H1 (cell line): ENCODE data around the gene RBM19.

ENCODE experiments used
- BRCA1 ChIP-seq: IDR thresholded peaks from 2 replicates; pipeline ENCODE4 v1.6.1; 2012; ENCODE audit warnings: low read depth, low read length, improper control_type of control experiment
- POLR2A ChIP-seq, 2 experiments: IDR thresholded peaks; 1 replicate in 1 of 2; 2 replicates in 1 of 2; pipeline ENCODE4 v1.6.1; 2011; ENCODE audit warnings: low read depth in 2 of 2, low read length in 2 of 2, mild to moderate bottlenecking in 2 of 2; ENCODE audit errors: control extremely low read depth in 1 of 2
- SIX5 ChIP-seq: IDR thresholded peaks from 2 replicates; pipeline ENCODE4 v1.6.1; 2011; ENCODE audit warnings: mild to moderate bottlenecking, low read depth, low read length
- TF ChIP-seq, protein P1 (sequence below), 3 experiments: IDR thresholded peaks; 1 replicate in 2 of 3; 2 replicates in 1 of 3; pipeline versions ENCODE4 v1.5.1 to v1.6.1; 2011; ENCODE audit warnings: low read length in 3 of 3, mild to moderate bottlenecking in 3 of 3, inconsistent platforms in 2 of 3, low read depth in 1 of 3, moderate library complexity in 1 of 3; ENCODE audit not compliant: insufficient read depth in 1 of 3; ENCODE audit errors: control extremely low read depth in 1 of 3

DNA sequence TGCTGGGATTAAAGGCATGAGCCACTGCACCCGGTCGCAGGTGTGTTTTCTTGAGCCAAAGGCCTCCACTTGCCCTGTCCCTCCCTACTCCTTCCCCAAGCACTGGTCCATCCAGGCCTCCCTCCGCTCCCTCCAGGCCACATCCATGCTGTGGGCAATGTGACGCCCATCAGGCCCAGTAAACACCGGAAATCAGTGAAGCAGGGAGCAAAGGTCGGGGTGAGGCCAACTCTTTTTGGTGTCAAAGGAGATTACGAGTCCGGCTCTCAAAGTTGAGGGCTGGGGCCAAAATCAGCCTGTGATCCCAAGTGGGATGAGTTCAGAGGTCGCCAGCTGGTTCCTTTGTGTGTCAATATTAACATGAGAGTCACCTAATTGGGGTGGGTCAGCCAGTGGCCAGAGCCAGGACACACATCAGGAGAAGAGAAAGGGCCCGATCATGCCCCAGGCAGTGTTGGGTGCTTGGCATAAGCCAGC lies 195.7 kb downstream of the RBM19 start:
- no peak for TF ChIP-seq BRCA1
- TF ChIP-seq, protein P1, sequence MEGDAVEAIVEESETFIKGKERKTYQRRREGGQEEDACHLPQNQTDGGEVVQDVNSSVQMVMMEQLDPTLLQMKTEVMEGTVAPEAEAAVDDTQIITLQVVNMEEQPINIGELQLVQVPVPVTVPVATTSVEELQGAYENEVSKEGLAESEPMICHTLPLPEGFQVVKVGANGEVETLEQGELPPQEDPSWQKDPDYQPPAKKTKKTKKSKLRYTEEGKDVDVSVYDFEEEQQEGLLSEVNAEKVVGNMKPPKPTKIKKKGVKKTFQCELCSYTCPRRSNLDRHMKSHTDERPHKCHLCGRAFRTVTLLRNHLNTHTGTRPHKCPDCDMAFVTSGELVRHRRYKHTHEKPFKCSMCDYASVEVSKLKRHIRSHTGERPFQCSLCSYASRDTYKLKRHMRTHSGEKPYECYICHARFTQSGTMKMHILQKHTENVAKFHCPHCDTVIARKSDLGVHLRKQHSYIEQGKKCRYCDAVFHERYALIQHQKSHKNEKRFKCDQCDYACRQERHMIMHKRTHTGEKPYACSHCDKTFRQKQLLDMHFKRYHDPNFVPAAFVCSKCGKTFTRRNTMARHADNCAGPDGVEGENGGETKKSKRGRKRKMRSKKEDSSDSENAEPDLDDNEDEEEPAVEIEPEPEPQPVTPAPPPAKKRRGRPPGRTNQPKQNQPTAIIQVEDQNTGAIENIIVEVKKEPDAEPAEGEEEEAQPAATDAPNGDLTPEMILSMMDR (IDR thresholded peaks at IDR 0.05; ENCODE audit: control extremely low read depth in 1 of 3, insufficient read depth in 1 of 3, low read depth in 1 of 3, low read length in 3 of 3), result no peak
- TF ChIP-seq POLR2A (IDR thresholded peaks at IDR 0.05; ENCODE audit: control extremely low read depth in 1 of 2, low read depth in 2 of 2, low read length in 2 of 2), result no peak
- TF ChIP-seq SIX5, result no peak
